ENCODE results near the gene HAGH. TPM values are rescaled to one million over a fixed set of nuclear protein-coding genes. Genes with fewer than 3 reads are reported as not detected.

The HAGH gene
- total and polyA plus RNA-seq, 10 of the 15 experiments (the other 5 are each of a cell fraction or from before 2014, with no cell fraction given): 2.0 to 50.1 (median 22.4) TPM

- no peak for ATAC-seq
- H3K79me2 ChIP-seq (ENCODE audit: control insufficient read depth, insufficient read depth, low read length): no peaks in the 10 kb centered on the region
- H3K4me3 ChIP-seq: no peak overlapping the region
- in situ Hi-C loops (cut with MboI) (no loop called here), intact Hi-C loops (cut with micrococcal nuclease; ENCODE audit: unreplicated experiment) (no loop called here)
- no peak overlapping the region for H2AFZ ChIP-seq (ENCODE audit: control insufficient read depth, low read depth, low read length)
- SMC1A ChIA-PET (ENCODE audit: uncharacterized antibody, unreplicated experiment): interaction anchor here (1.3 kb wide), 1 partner anchor 10 kb away, joined by 3 read pairs; no protein-coding TSS in a partner anchor
- POLR2A ChIA-PET: no interaction called here
- no peak for FAIRE-seq
- no peak overlapping the region for H3K27ac ChIP-seq (ENCODE audit: control insufficient read depth, insufficient read depth)
- CTCF ChIA-PET: interaction anchor here (0.9 to 1.3 kb wide), 3 partner anchors 9 to 92 kb away, joined by 4 to 8 read pairs (median 4); partner anchors contain the start of genes NUBP2 and SPSB3
- RAD21 ChIA-PET (ENCODE audit: unreplicated experiment): no interaction called here
- BruUV-seq (replicated peaks): no TSS peak
- no peak for TF ChIP-seq MYC (IDR thresholded peaks at IDR 0.05; ENCODE audit: insufficient read depth, insufficient read length, insufficient replicate concordance, low read length, severe bottlenecking)
- TF ChIP-seq, protein P1, sequence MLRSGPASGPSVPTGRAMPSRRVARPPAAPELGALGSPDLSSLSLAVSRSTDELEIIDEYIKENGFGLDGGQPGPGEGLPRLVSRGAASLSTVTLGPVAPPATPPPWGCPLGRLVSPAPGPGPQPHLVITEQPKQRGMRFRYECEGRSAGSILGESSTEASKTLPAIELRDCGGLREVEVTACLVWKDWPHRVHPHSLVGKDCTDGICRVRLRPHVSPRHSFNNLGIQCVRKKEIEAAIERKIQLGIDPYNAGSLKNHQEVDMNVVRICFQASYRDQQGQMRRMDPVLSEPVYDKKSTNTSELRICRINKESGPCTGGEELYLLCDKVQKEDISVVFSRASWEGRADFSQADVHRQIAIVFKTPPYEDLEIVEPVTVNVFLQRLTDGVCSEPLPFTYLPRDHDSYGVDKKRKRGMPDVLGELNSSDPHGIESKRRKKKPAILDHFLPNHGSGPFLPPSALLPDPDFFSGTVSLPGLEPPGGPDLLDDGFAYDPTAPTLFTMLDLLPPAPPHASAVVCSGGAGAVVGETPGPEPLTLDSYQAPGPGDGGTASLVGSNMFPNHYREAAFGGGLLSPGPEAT (IDR thresholded peaks at IDR 0.05; ENCODE audit: low read depth): no peak
- no peak for TF ChIP-seq YBX1 (IDR thresholded peaks at IDR 0.05)
- no peak for TF ChIP-seq CBX3 (IDR thresholded peaks at IDR 0.05; ENCODE audit: borderline replicate concordance, low read depth)
- no peak for TF ChIP-seq CBFB (IDR thresholded peaks at IDR 0.05; ENCODE audit: low read depth)
- TF ChIP-seq, protein P2, sequence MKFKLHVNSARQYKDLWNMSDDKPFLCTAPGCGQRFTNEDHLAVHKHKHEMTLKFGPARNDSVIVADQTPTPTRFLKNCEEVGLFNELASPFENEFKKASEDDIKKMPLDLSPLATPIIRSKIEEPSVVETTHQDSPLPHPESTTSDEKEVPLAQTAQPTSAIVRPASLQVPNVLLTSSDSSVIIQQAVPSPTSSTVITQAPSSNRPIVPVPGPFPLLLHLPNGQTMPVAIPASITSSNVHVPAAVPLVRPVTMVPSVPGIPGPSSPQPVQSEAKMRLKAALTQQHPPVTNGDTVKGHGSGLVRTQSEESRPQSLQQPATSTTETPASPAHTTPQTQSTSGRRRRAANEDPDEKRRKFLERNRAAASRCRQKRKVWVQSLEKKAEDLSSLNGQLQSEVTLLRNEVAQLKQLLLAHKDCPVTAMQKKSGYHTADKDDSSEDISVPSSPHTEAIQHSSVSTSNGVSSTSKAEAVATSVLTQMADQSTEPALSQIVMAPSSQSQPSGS (IDR thresholded peaks at IDR 0.05; ENCODE audit: low read length): no peak
- no peak for TF ChIP-seq FOS (IDR thresholded peaks at IDR 0.05; ENCODE audit: borderline replicate concordance, extremely low read depth, insufficient read length)
- TF ChIP-seq EGR1 (IDR thresholded peaks at IDR 0.05; ENCODE audit: borderline replicate concordance in 1 of 2, low read depth in 2 of 2, low read length in 2 of 2): no peak
- TF ChIP-seq, protein P3, sequence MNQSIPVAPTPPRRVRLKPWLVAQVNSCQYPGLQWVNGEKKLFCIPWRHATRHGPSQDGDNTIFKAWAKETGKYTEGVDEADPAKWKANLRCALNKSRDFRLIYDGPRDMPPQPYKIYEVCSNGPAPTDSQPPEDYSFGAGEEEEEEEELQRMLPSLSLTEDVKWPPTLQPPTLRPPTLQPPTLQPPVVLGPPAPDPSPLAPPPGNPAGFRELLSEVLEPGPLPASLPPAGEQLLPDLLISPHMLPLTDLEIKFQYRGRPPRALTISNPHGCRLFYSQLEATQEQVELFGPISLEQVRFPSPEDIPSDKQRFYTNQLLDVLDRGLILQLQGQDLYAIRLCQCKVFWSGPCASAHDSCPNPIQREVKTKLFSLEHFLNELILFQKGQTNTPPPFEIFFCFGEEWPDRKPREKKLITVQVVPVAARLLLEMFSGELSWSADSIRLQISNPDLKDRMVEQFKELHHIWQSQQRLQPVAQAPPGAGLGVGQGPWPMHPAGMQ (IDR thresholded peaks at IDR 0.05; ENCODE audit: borderline replicate concordance): no peak
- TF ChIP-seq SMAD5 (IDR thresholded peaks at IDR 0.05; ENCODE audit: low read depth): no peak
- no peak for TF ChIP-seq IRF4 (IDR thresholded peaks at IDR 0.05; ENCODE audit: low read depth, low read length)
- TF ChIP-seq, protein P4, sequence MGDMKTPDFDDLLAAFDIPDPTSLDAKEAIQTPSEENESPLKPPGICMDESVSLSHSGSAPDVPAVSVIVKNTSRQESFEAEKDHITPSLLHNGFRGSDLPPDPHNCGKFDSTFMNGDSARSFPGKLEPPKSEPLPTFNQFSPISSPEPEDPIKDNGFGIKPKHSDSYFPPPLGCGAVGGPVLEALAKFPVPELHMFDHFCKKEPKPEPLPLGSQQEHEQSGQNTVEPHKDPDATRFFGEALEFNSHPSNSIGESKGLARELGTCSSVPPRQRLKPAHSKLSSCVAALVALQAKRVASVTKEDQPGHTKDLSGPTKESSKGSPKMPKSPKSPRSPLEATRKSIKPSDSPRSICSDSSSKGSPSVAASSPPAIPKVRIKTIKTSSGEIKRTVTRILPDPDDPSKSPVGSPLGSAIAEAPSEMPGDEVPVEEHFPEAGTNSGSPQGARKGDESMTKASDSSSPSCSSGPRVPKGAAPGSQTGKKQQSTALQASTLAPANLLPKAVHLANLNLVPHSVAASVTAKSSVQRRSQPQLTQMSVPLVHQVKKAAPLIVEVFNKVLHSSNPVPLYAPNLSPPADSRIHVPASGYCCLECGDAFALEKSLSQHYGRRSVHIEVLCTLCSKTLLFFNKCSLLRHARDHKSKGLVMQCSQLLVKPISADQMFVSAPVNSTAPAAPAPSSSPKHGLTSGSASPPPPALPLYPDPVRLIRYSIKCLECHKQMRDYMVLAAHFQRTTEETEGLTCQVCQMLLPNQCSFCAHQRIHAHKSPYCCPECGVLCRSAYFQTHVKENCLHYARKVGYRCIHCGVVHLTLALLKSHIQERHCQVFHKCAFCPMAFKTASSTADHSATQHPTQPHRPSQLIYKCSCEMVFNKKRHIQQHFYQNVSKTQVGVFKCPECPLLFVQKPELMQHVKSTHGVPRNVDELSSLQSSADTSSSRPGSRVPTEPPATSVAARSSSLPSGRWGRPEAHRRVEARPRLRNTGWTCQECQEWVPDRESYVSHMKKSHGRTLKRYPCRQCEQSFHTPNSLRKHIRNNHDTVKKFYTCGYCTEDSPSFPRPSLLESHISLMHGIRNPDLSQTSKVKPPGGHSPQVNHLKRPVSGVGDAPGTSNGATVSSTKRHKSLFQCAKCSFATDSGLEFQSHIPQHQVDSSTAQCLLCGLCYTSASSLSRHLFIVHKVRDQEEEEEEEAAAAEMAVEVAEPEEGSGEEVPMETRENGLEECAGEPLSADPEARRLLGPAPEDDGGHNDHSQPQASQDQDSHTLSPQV (IDR thresholded peaks at IDR 0.05): no peak
- TF ChIP-seq FOXM1 (IDR thresholded peaks at IDR 0.05; ENCODE audit: low read depth, low read length): no peak
- no peak for TF ChIP-seq ESRRA (IDR thresholded peaks at IDR 0.05; ENCODE audit: low read length)
- no peak for TF ChIP-seq NFIC (IDR thresholded peaks at IDR 0.05; ENCODE audit: low read depth, low read length)
- no peak for TF ChIP-seq YY1 (IDR thresholded peaks at IDR 0.05; ENCODE audit: low read depth, low read length)
- TF ChIP-seq JUND (IDR thresholded peaks at IDR 0.05; ENCODE audit: low read depth, low read length): no peak
- DNase-seq (ENCODE audit: low read depth, low spot score): no peak
- no peak overlapping the region for H3K4me2 ChIP-seq (ENCODE audit: control insufficient read depth, insufficient read depth)
- H3K27me3 ChIP-seq (replicated peaks in 1 of 2; ENCODE audit: control insufficient read depth in 2 of 2, insufficient read depth in 2 of 2, low read length in 1 of 2): no peaks in the 10 kb centered on the region
- H3K4me1 ChIP-seq (ENCODE audit: control insufficient read depth, insufficient read depth, low read length): peaks cover 12% of the 10 kb centered on the region
- no peaks in the 10 kb centered on the region for H3K36me3 ChIP-seq (ENCODE audit: control insufficient read depth in 2 of 2, insufficient read depth in 2 of 2, low read length in 1 of 2)
- H3K9ac ChIP-seq (ENCODE audit: control insufficient read depth, insufficient read depth, low read length): no peak overlapping the region
- no peaks in the 10 kb centered on the region for H4K20me1 ChIP-seq (ENCODE audit: control insufficient read depth, insufficient read depth)
- H3K9me3 ChIP-seq (replicated peaks; ENCODE audit: control insufficient read depth, insufficient read depth, low read length): no peaks in the 10 kb centered on the region
- 27% methylated on average over 6 of the region's 6 CpGs for WGBS (ENCODE audit: insufficient coverage, insufficient replicate concordance, low lambda C conversion rate, missing lambda C conversion rate)
Measured at GRCh38 chr16:1874854-1875253, 48.2 kb upstream of the HAGH start.
